ENCODE results near the gene TIMM10B.

Gene TIMM10B

GRCh38 chr11:6482441-6482840 is 1.1 kb downstream of the TIMM10B start:
- no peak overlapping the region for H3K27ac ChIP-seq (ENCODE audit: low read length)
- peak overlapping the region; percentile 93 for H3K9ac ChIP-seq (ENCODE audit: low read length)
- H3K9me2 ChIP-seq (replicated peaks; ENCODE audit: insufficient read depth, low read length): no peaks in the 10 kb centered on the region
- H3K4me1 ChIP-seq (ENCODE audit: low read length): peaks cover 19% of the 10 kb centered on the region
- TF ChIP-seq CTCF (IDR thresholded peaks at IDR 0.05; ENCODE audit: low read length): no peak
- TF ChIP-seq EZH2 (optimal IDR thresholded peaks at IDR 0.05; ENCODE audit: low read depth, low read length): no peak
- no peak for TF ChIP-seq EZH2phosphoT487 (IDR thresholded peaks at IDR 0.05; ENCODE audit: low read length)
- H3K36me3 ChIP-seq (replicated peaks; ENCODE audit: insufficient read depth, low read length): 0 out of 2 replicates have a peak, but pooled peaks cover 12% of the 10 kb centered on the region
- 0 out of 2 replicates have a peak, but pooled peaks cover 4% of the 10 kb centered on the region for H3F3A ChIP-seq (ENCODE audit: insufficient read depth, low read length)
- no peaks in the 10 kb centered on the region for H4K20me1 ChIP-seq (ENCODE audit: insufficient read depth, low read length)
- no peak for DNase-seq
- H3K79me2 ChIP-seq (ENCODE audit: low read length): peaks cover 49% of the 10 kb centered on the region
- H2AFZ ChIP-seq (ENCODE audit: low read length): no peak overlapping the region
- H3K27me3 ChIP-seq (replicated peaks; ENCODE audit: insufficient read depth, low read length): no peaks in the 10 kb centered on the region
- H3K4me3 ChIP-seq (ENCODE audit: low read length): peak overlapping the region; percentile 98
- H3K4me2 ChIP-seq (ENCODE audit: low read depth, low read length): peak overlapping the region; percentile 97
- H3K9me3 ChIP-seq (replicated peaks; ENCODE audit: insufficient read depth, low read length): no peaks in the 10 kb centered on the region

GRCh38 chr11:6483015-6483414 is 1.7 kb downstream of the TIMM10B start:
- H3K9me2 ChIP-seq (replicated peaks; ENCODE audit: insufficient read depth, low read length): no peaks in the 10 kb centered on the region
- H3K4me3 ChIP-seq (ENCODE audit: low read length): no peak overlapping the region
- no peak for DNase-seq
- no peak overlapping the region for H3K27ac ChIP-seq (ENCODE audit: low read length)
- TF ChIP-seq EZH2 (optimal IDR thresholded peaks at IDR 0.05; ENCODE audit: low read depth, low read length) (no peak), CTCF (IDR thresholded peaks at IDR 0.05; ENCODE audit: low read length) (no peak), EZH2phosphoT487 (IDR thresholded peaks at IDR 0.05; ENCODE audit: low read length) (no peak)
- 0 out of 2 replicates have a peak, but pooled peaks cover 4% of the 10 kb centered on the region for H3F3A ChIP-seq (ENCODE audit: insufficient read depth, low read length)
- no peaks in the 10 kb centered on the region for H3K27me3 ChIP-seq (replicated peaks; ENCODE audit: insufficient read depth, low read length)
- H4K20me1 ChIP-seq (ENCODE audit: insufficient read depth, low read length): no peaks in the 10 kb centered on the region
- H3K9me3 ChIP-seq (replicated peaks; ENCODE audit: insufficient read depth, low read length): no peaks in the 10 kb centered on the region
- no peak overlapping the region for H2AFZ ChIP-seq (ENCODE audit: low read length)
- H3K79me2 ChIP-seq (ENCODE audit: low read length): peaks cover 49% of the 10 kb centered on the region
- H3K4me2 ChIP-seq (ENCODE audit: low read depth, low read length): no peak overlapping the region
- H3K4me1 ChIP-seq (ENCODE audit: low read length): peaks cover 19% of the 10 kb centered on the region
- H3K9ac ChIP-seq (ENCODE audit: low read length): no peak overlapping the region
- 0 out of 2 replicates have a peak, but pooled peaks cover 12% of the 10 kb centered on the region for H3K36me3 ChIP-seq (replicated peaks; ENCODE audit: insufficient read depth, low read length)

GRCh38 chr11:6485661-6486060 is 4.4 kb downstream of the TIMM10B start:
- no peaks in the 10 kb centered on the region for H3K27me3 ChIP-seq (replicated peaks; ENCODE audit: insufficient read depth, low read length)
- 0 out of 2 replicates have a peak, but pooled peaks cover 12% of the 10 kb centered on the region for H3K36me3 ChIP-seq (replicated peaks; ENCODE audit: insufficient read depth, low read length)
- TF ChIP-seq CTCF (IDR thresholded peaks at IDR 0.05; ENCODE audit: low read length) (no peak), EZH2 (optimal IDR thresholded peaks at IDR 0.05; ENCODE audit: low read depth, low read length) (no peak), EZH2phosphoT487 (IDR thresholded peaks at IDR 0.05; ENCODE audit: low read length) (no peak)
- H3K9ac ChIP-seq (ENCODE audit: low read length): no peak overlapping the region
- peaks cover 13% of the 10 kb centered on the region for H3K4me1 ChIP-seq (ENCODE audit: low read length)
- H3K27ac ChIP-seq (ENCODE audit: low read length): no peak overlapping the region
- H2AFZ ChIP-seq (ENCODE audit: low read length): no peak overlapping the region
- no peak overlapping the region for H3K4me3 ChIP-seq (ENCODE audit: low read length)
- H3K4me2 ChIP-seq (ENCODE audit: low read depth, low read length): no peak overlapping the region
- H3K9me2 ChIP-seq (replicated peaks; ENCODE audit: insufficient read depth, low read length): no peaks in the 10 kb centered on the region
- H3F3A ChIP-seq (ENCODE audit: insufficient read depth, low read length): 0 out of 2 replicates have a peak, but pooled peaks cover 4% of the 10 kb centered on the region
- H3K79me2 ChIP-seq (ENCODE audit: low read length): peaks cover 31% of the 10 kb centered on the region
- no peaks in the 10 kb centered on the region for H3K9me3 ChIP-seq (replicated peaks; ENCODE audit: insufficient read depth, low read length)
- DNase-seq: no peak
- no peaks in the 10 kb centered on the region for H4K20me1 ChIP-seq (ENCODE audit: insufficient read depth, low read length)

Data from MM.1S (cell line).